SK-N-MC (cell line): ENCODE measurements around the gene MBD2.
"Not testable (repeated sequence)": the region's sequence is repeated elsewhere in the genome, so short reads cannot be mapped to it uniquely, and the experiment has no call there.

ENCODE experiments used
- DNase-seq: peaks from one replicate; pipeline ENCODE4 v3.0.0-alpha.2; 2011; ENCODE audit warnings: low read depth, low spot score
- H3K27ac ChIP-seq: fragments of 200-600 bp; sonication (generic); 2 replicates; pipeline ENCODE4 v1.5.1; 2016; ENCODE audit warnings: mixed run types
- H3K36me3 ChIP-seq: fragments of 200-600 bp; sonication (generic); 2 replicates; pipeline ENCODE4 v1.6.1; 2017; ENCODE audit warnings: antibody characterized with exemption, low read length, mixed read lengths; ENCODE audit not compliant: insufficient read depth
- H3K4me3 ChIP-seq: fragments of 200-600 bp; sonication (generic); 2 replicates; pipeline ENCODE4 v1.5.1; 2016
- H3K9ac ChIP-seq: fragments of 200-600 bp; sonication (generic); 2 replicates; pipeline ENCODE4 v1.8.0; 2017; ENCODE audit warnings: mixed run types, mixed read lengths; ENCODE audit not compliant: insufficient read length
- H3K9me3 ChIP-seq: fragments of 200-600 bp; sonication (generic); 2 replicates; pipeline ENCODE4 v1.6.1; 2017; ENCODE audit warnings: low read depth, mild to moderate bottlenecking, antibody characterized with exemption, low read length, moderate library complexity, mixed read lengths
- EZH2 ChIP-seq: fragments of 200-600 bp; sonication (generic); IDR thresholded peaks from one replicate; pipeline ENCODE4 v1.6.1; 2017; ENCODE audit warnings: antibody characterized with exemption
- FOXP2 ChIP-seq: optimal IDR thresholded peaks from 2 replicates; pipeline ENCODE3; 2011; ENCODE audit warnings: mild to moderate bottlenecking, moderate library complexity; ENCODE audit not compliant: insufficient read depth; ENCODE audit errors: extremely low read length, control extremely low read depth
- POLR2AphosphoS5 ChIP-seq: IDR thresholded peaks from 2 replicates; pipeline ENCODE4 v1.6.1; 2012; ENCODE audit warnings: mild to moderate bottlenecking, low read depth, low read length, borderline replicate concordance

The MBD2 gene

GRCh38 chr18:54229421-54230059 is 5.1 kb upstream of the MBD2 start:
- no peak for TF ChIP-seq EZH2
- no peak for TF ChIP-seq FOXP2
- no peak for TF ChIP-seq POLR2AphosphoS5
- Histone ChIP-seq H3K9me3 (no peaks in the 10 kb centered on the region), H3K9ac (no peak overlapping the region), H3K4me3 (no peak overlapping the region), H3K27ac (no peak overlapping the region), H3K36me3 (no peaks in the 10 kb centered on the region)
- DNase-seq: no peak

GRCh38 chr18:54228364-54228763 is 3.9 kb upstream of the MBD2 start:
- Histone ChIP-seq H3K9ac (no peak overlapping the region), H3K36me3 (no peaks in the 10 kb centered on the region), H3K4me3 (no peak overlapping the region), H3K9me3 (no peaks in the 10 kb centered on the region), H3K27ac (no peak overlapping the region)
- TF ChIP-seq POLR2AphosphoS5 (no peak), EZH2 (no peak), FOXP2 (no peak)
- no peak for DNase-seq

- H3K9ac ChIP-seq: peak overlapping the region; percentile 62
- no peak for TF ChIP-seq FOXP2
- no peak for TF ChIP-seq POLR2AphosphoS5
- no peak for TF ChIP-seq EZH2
- H3K4me3 ChIP-seq: peak overlapping the region; percentile 81
- no peak for DNase-seq
- no peaks in the 10 kb centered on the region for H3K9me3 ChIP-seq
- H3K27ac ChIP-seq: no peak overlapping the region
- H3K36me3 ChIP-seq: no peaks in the 10 kb centered on the region
Measured at GRCh38 chr18:54223568-54224241, 764 bp downstream of the MBD2 start.

GRCh38 chr18:54222922-54223567 is 1.4 kb downstream of the MBD2 start:
- DNase-seq: no peak
- no peak overlapping the region for H3K27ac ChIP-seq
- no peaks in the 10 kb centered on the region for H3K9me3 ChIP-seq
- H3K36me3 ChIP-seq: no peaks in the 10 kb centered on the region
- peak overlapping the region; percentile 81 for H3K4me3 ChIP-seq
- no peak for TF ChIP-seq POLR2AphosphoS5
- no peak for TF ChIP-seq EZH2
- TF ChIP-seq FOXP2: no peak
- H3K9ac ChIP-seq: no peak overlapping the region

- Histone ChIP-seq H3K4me3 (no peak overlapping the region), H3K9me3 (no peaks in the 10 kb centered on the region), H3K27ac (no peak overlapping the region), H3K9ac (no peak overlapping the region), H3K36me3 (no peaks in the 10 kb centered on the region)
- DNase-seq: no peak
- TF ChIP-seq EZH2 (no peak), POLR2AphosphoS5 (no peak)
Measured at GRCh38 chr18:54220406-54220805, 4.1 kb downstream of the MBD2 start.

GRCh38 chr18:54218803-54219202 is 5.7 kb downstream of the MBD2 start:
- DNase-seq, H3K4me3 ChIP-seq, H3K27ac ChIP-seq, H3K9ac ChIP-seq, H3K36me3 ChIP-seq, H3K9me3 ChIP-seq: not testable (repeated sequence)

GRCh38 chr18:54218299-54218698 is 6.2 kb downstream of the MBD2 start:
- no peak for DNase-seq
- no peak overlapping the region for H3K4me3 ChIP-seq
- H3K9ac ChIP-seq: no peak overlapping the region
- no peaks in the 10 kb centered on the region for H3K9me3 ChIP-seq
- no peaks in the 10 kb centered on the region for H3K36me3 ChIP-seq
- TF ChIP-seq EZH2 (no peak), POLR2AphosphoS5 (no peak), FOXP2 (no peak)
- H3K27ac ChIP-seq: no peak overlapping the region

GRCh38 chr18:54217624-54218023 is 6.8 kb downstream of the MBD2 start:
- Histone ChIP-seq H3K27ac (no peak overlapping the region), H3K4me3 (no peak overlapping the region), H3K9ac (no peak overlapping the region), H3K36me3 (no peaks in the 10 kb centered on the region), H3K9me3 (no peaks in the 10 kb centered on the region)
- TF ChIP-seq POLR2AphosphoS5 (no peak), FOXP2 (no peak), EZH2 (no peak)
- no peak for DNase-seq

GRCh38 chr18:54215069-54215468 is 9.4 kb downstream of the MBD2 start:
- Histone ChIP-seq H3K36me3 (no peaks in the 10 kb centered on the region), H3K4me3 (no peak overlapping the region), H3K27ac (no peak overlapping the region), H3K9me3 (no peaks in the 10 kb centered on the region), H3K9ac (no peak overlapping the region)
- TF ChIP-seq POLR2AphosphoS5 (no peak), FOXP2 (no peak), EZH2 (no peak)
- DNase-seq: no peak
